ENCODE results near the gene DLG2. TPM values are rescaled to one million over a fixed set of nuclear protein-coding genes. Genes with fewer than 3 reads are reported as not detected.

DLG2 gene
- total RNA-seq, 1 donor = 1.3 TPM

DNA sequence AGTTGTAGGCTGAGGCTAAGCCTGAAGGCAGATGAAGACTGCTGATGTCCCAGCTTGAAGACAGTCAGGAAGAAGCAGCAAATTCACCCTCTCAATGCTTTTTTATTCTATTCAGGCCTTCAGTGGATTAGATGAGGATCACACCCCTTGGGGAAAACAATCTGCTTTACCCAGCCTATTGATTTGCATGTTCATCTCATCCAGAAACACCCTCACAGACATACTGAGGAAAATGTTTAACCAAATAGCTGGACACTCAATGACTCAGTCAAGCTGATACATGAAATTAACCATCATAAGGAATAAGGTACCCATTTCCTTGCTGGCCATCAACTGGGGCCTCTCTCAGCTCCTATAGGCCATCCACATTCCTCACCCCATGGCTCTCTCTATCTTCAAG, 1791.1 kb downstream of the DLG2 start:
- DNase-seq (ENCODE audit: low read depth) = no peak

DNA sequence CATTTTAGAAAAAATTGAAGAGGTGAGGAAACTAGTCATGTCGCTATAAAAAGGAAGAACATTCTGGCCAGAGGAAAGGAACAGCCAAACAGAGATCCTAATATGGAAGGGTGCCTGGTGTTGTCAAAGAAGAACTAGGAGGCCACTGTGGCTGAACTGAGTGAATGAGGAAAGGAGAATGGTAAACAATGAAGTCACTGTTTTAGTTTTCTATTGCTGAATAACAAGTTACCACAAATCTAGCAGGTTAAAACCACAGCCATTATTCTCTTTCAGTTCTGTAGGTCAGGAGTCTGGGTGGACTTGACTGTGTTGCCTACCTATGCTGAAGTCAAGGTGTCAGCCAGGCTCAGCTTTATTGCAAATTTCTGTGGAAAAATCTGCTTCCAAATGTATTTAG, 1791.7 kb downstream of the DLG2 start:
- H3K4me3 ChIP-seq (ENCODE audit: low read depth, low read length) = no peak overlapping the region
- TF ChIP-seq, protein P1, sequence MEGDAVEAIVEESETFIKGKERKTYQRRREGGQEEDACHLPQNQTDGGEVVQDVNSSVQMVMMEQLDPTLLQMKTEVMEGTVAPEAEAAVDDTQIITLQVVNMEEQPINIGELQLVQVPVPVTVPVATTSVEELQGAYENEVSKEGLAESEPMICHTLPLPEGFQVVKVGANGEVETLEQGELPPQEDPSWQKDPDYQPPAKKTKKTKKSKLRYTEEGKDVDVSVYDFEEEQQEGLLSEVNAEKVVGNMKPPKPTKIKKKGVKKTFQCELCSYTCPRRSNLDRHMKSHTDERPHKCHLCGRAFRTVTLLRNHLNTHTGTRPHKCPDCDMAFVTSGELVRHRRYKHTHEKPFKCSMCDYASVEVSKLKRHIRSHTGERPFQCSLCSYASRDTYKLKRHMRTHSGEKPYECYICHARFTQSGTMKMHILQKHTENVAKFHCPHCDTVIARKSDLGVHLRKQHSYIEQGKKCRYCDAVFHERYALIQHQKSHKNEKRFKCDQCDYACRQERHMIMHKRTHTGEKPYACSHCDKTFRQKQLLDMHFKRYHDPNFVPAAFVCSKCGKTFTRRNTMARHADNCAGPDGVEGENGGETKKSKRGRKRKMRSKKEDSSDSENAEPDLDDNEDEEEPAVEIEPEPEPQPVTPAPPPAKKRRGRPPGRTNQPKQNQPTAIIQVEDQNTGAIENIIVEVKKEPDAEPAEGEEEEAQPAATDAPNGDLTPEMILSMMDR (IDR thresholded peaks at IDR 0.05; ENCODE audit: insufficient read depth, low read depth, low read length) = no peak
- DNase-seq (ENCODE audit: low read depth) = no peak

More for the DNA sequence above, 1791.1 kb downstream of the DLG2 start:
- TF ChIP-seq, protein P1 (IDR thresholded peaks at IDR 0.05; ENCODE audit: insufficient read depth, low read depth, low read length) = no peak
- H3K4me3 ChIP-seq (ENCODE audit: low read depth, low read length) = no peak overlapping the region

DNA sequence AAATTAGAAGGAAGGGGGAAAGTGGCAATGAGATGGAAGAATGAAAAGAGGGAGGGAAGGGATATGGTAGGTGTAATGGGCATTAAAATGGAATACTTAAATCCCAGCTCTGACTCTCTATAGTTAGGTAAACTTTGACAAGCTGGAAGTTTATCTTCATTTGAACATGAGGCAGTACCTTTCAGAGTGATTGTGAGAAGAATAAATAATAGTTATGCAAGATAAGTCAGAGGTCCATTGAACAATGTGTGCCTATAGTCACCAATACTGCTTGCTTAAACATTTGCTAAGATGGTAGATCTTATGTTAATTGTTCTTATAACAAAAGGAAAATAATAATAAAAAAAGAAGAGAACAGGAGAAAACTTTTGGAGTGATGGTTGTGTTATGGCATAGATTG, 1795.2 kb downstream of the DLG2 start:
- TF ChIP-seq, protein P1 (IDR thresholded peaks at IDR 0.05; ENCODE audit: insufficient read depth, low read depth, low read length) = no peak
- no peak overlapping the region for H3K4me3 ChIP-seq (ENCODE audit: low read depth, low read length)
- DNase-seq (ENCODE audit: low read depth) = no peak

DNA sequence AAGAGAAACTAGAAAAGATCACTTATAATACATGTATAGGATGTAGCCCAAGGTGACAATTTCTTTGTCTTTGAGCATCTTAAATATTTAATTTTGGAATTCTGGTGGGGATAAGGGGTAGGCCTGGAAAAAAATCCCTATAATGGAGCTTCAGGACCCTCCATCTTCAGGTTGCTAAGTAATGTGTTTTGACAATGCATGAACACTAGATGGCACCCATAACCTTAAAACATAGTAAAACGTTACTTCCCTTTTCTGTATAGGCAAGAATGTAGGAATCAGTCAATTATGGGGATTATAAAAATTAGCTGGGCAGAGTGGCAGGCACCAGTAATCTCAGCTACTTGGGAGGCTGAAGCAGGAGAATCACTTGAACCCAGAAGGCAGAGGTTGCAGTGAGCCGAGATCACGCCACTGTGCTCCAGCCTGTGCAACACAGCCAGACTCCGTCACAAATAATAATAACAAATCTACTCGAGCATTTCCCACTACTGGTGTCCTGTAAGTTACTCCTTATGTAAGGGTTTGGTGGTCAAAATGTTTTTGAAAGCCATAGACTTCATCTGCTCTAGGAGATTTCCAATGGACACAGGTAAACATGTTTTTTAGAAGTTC, 1799.1 kb downstream of the DLG2 start:
- TF ChIP-seq, protein P1 (IDR thresholded peaks at IDR 0.05; ENCODE audit: insufficient read depth, low read depth, low read length) = peak; percentile 52
- peak overlapping the region; percentile 48 for H3K4me3 ChIP-seq (ENCODE audit: low read depth, low read length)
- peak; percentile 28 for DNase-seq (ENCODE audit: low read depth)

DNA sequence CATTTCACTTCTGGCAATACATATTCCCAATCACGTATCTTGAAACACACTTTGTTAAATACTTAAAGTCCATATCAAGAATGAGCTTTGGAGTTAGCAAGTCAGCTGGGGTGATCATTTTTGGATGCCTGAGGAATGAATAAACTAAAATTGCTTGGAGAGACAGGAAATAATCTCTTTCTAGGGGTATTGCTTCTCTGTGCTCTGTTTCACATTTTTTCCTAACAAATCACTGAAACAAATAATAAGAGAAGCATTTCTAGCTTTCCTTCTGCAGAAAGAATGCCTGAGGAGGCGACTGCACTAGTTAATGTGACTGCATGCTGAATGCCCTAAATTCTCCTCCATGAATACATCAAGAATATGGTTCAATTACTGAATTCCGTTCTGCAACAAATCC, 1799.6 kb downstream of the DLG2 start:
- no peak for DNase-seq (ENCODE audit: low read depth)
- H3K4me3 ChIP-seq (ENCODE audit: low read depth, low read length) = no peak overlapping the region

DNA sequence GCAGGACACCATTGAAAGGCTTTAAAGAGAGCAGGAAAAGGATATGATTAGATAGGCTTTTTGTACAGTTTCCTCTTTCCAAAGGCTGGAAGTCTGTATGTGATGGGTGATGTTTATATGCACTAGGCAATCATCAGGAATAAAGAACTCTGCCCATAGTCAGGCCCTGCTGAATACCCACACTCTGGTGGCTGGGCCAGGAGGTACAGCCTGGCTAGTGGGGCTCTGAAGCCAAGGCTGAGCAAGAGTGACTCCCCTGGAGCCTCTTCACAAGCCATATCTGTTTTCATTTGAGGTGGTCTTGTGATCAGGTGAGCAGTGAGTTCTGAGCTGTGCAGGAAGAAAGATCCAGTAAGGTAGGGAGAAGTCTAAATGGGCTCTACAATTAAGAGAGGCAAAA, 1801.1 kb downstream of the DLG2 start:
- H3K4me3 ChIP-seq (ENCODE audit: low read depth, low read length) = no peak overlapping the region
- TF ChIP-seq, protein P1 (IDR thresholded peaks at IDR 0.05; ENCODE audit: insufficient read depth, low read depth, low read length) = no peak
- DNase-seq (ENCODE audit: low read depth) = no peak

More for the DNA sequence above, 1799.6 kb downstream of the DLG2 start:
- TF ChIP-seq, protein P1 (IDR thresholded peaks at IDR 0.05; ENCODE audit: insufficient read depth, low read depth, low read length) = no peak
